ENCODE results near the gene PPARD. TPM values are rescaled to one million over a fixed set of nuclear protein-coding genes. Genes with fewer than 3 reads are reported as not detected.
A peak's percentile ranks its signal among the peaks of the same experiment; 100 is the strongest.

Gene PPARD
- total RNA-seq, 1 donor from 2014 or later = 27.0 TPM

DNA sequence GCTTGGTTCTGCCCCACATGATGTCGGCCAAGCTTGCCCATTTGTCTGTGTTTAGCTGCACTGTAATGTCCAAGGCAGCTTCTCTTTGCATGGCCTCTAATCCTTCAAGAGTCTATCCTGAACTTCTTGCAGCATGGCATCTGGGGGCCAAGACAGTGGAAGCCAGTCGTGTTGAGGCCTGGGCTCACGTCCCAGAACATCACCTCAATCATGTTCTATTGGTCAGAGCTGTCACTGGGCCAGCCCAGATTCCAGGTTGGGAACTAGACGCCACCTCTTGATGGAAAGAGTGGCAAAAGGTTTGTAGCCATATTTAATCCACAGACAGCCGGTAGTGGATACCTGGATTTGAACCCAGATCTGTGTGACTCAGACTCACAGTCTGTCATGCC, 25.3 kb downstream of the PPARD start:
- TF ChIP-seq, protein P1, sequence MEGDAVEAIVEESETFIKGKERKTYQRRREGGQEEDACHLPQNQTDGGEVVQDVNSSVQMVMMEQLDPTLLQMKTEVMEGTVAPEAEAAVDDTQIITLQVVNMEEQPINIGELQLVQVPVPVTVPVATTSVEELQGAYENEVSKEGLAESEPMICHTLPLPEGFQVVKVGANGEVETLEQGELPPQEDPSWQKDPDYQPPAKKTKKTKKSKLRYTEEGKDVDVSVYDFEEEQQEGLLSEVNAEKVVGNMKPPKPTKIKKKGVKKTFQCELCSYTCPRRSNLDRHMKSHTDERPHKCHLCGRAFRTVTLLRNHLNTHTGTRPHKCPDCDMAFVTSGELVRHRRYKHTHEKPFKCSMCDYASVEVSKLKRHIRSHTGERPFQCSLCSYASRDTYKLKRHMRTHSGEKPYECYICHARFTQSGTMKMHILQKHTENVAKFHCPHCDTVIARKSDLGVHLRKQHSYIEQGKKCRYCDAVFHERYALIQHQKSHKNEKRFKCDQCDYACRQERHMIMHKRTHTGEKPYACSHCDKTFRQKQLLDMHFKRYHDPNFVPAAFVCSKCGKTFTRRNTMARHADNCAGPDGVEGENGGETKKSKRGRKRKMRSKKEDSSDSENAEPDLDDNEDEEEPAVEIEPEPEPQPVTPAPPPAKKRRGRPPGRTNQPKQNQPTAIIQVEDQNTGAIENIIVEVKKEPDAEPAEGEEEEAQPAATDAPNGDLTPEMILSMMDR (IDR thresholded peaks at IDR 0.05) = no peak
- peaks cover 2% of the 10 kb centered on the region for H3K36me3 Mint-ChIP-seq (ENCODE audit: low read depth)
- no peaks in the 10 kb centered on the region for H3K9me3 Mint-ChIP-seq (ENCODE audit: low read depth)
- H3K4me1 Mint-ChIP-seq (ENCODE audit: low read depth) = peaks cover 72% of the 10 kb centered on the region
- H3K4me3 Mint-ChIP-seq (ENCODE audit: unreplicated experiment) = no peak overlapping the region
- no peak for DNase-seq (ENCODE audit: low spot score)
- H3K27ac Mint-ChIP-seq (ENCODE audit: unreplicated experiment) = peak overlapping the region; percentile 29
- no peaks in the 10 kb centered on the region for H3K27me3 Mint-ChIP-seq (ENCODE audit: low read depth)

- peak overlapping the region; percentile 58 for H3K27ac Mint-ChIP-seq (ENCODE audit: unreplicated experiment)
- no peak overlapping the region for H3K4me3 Mint-ChIP-seq (ENCODE audit: unreplicated experiment)
- peaks cover 2% of the 10 kb centered on the region for H3K36me3 Mint-ChIP-seq (ENCODE audit: low read depth)
- TF ChIP-seq, protein P1 (IDR thresholded peaks at IDR 0.05) = no peak
- peaks cover 65% of the 10 kb centered on the region for H3K4me1 Mint-ChIP-seq (ENCODE audit: low read depth)
- H3K27me3 Mint-ChIP-seq (ENCODE audit: low read depth) = no peaks in the 10 kb centered on the region
- DNase-seq (ENCODE audit: low spot score) = no peak
- H3K9me3 Mint-ChIP-seq (ENCODE audit: low read depth) = no peaks in the 10 kb centered on the region
Observed at GRCh38 chr6:35368038-35368887, 25.9 kb downstream of the PPARD start.

DNA sequence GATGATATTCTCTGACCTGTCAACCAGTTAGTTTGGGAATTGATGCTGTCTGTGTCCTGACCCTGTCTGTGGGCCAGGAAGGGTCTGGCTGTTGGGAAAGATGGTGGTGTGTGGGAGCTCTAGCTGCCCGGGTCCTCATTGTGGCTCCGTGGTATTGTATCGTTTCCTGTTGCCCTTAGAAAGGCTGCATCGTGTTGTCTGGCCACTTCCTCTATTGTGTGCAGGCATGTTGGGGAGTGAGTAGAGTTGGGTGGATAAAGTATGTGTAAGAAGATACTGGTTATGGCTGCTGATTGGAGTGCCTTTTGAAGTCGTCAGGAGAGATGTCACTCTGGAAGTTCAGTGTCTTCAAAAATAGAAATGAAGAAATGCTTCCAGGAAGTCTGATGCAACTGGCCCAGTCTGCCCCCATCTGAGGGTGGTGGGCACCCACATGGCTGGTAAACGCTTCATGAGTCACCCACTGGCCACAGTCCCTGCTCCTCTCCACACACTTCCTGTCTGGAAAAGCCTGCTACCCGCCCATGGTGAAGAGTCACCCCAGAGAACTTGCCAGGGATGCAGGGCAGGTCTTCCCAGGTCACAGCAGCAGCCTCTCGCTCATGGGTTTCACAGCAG, 27.9 kb downstream of the PPARD start:
- TF ChIP-seq, protein P1 (IDR thresholded peaks at IDR 0.05) = no peak
- peaks cover 4% of the 10 kb centered on the region for H3K36me3 Mint-ChIP-seq (ENCODE audit: low read depth)
- H3K4me1 Mint-ChIP-seq (ENCODE audit: low read depth) = peaks cover 60% of the 10 kb centered on the region
- peak overlapping the region; percentile 99 for H3K27ac Mint-ChIP-seq (ENCODE audit: unreplicated experiment)
- peak overlapping the region; percentile 39 for H3K4me3 Mint-ChIP-seq (ENCODE audit: unreplicated experiment)
- H3K9me3 Mint-ChIP-seq (ENCODE audit: low read depth) = no peaks in the 10 kb centered on the region
- H3K27me3 Mint-ChIP-seq (ENCODE audit: low read depth) = no peaks in the 10 kb centered on the region
- peak; percentile 92 for DNase-seq (ENCODE audit: low spot score)

GRCh38 chr6:35370785-35371493, 28.6 kb downstream of the PPARD start:
- no peak overlapping the region for H3K4me3 Mint-ChIP-seq (ENCODE audit: unreplicated experiment)
- no peaks in the 10 kb centered on the region for H3K27me3 Mint-ChIP-seq (ENCODE audit: low read depth)
- TF ChIP-seq, protein P1 (IDR thresholded peaks at IDR 0.05) = no peak
- H3K36me3 Mint-ChIP-seq (ENCODE audit: low read depth) = peaks cover 4% of the 10 kb centered on the region
- no peaks in the 10 kb centered on the region for H3K9me3 Mint-ChIP-seq (ENCODE audit: low read depth)
- no peak for DNase-seq (ENCODE audit: low spot score)
- H3K4me1 Mint-ChIP-seq (ENCODE audit: low read depth) = peaks cover 55% of the 10 kb centered on the region
- peak overlapping the region; percentile 99 for H3K27ac Mint-ChIP-seq (ENCODE audit: unreplicated experiment)

All from chondrocyte (in vitro differentiated cells).